Sigmoid colon (tissue), 4 donors: ENCODE results near the gene GRID1.

Source experiments
- CTCF ChIP-seq, 4 experiments: fragments of 450-650 bp in 3 of 4; fragments of 200-600 bp in 1 of 4; IDR thresholded peaks; one replicate each; pipeline ENCODE4 v1.5.1; 2016 to 2019; ENCODE audit warnings: antibody characterized with exemption in 4 of 4, mild to moderate bottlenecking in 3 of 4, moderate library complexity in 2 of 4
- POLR2A ChIP-seq, 2 donors: fragments of 450-650 bp; IDR thresholded peaks; one replicate each; pipeline ENCODE4 v1.6.1; 2016; ENCODE audit warnings: antibody characterized with exemption in 2 of 2, mild to moderate bottlenecking in 2 of 2, moderate library complexity in 2 of 2
- POLR2AphosphoS5 ChIP-seq, 4 donors: sonication (generic); formaldehyde crosslinking; IDR thresholded peaks; one replicate each; pipeline ENCODE4 v1.6.1; 2017; ENCODE audit warnings: antibody characterized with exemption in 4 of 4

DNA sequence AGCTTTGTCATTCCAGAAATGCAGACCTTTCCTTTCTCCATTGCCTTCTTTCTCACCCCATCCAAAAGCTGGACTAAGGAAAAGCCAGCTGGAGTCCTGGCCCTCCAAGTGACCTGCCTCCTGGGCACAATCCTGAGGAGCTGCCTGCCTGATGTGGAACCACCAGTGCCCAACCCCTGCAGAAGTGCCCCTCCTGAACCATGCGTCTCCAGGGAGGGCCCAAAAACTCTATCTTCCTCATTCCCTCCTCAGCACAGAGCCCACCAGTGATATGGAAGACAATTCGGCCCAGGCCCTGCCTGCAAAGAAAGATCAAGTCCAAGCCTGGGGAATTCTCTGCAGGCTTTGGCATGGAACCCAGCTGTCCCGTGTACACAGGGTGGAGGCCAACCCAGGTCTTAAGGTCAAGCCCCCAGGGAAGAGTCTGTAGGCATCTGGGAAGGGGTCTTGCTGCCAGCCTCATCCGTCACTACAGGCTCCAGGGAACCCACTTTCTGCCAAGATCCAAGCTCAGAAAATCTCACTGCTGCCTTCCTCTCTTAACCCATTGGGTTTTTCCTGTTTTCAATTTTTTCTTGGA lies 3.5 kb upstream of the GRID1 start:
- TF ChIP-seq CTCF (IDR thresholded peaks at IDR 0.05) (no peak), POLR2AphosphoS5 (IDR thresholded peaks at IDR 0.05) (no peak), POLR2A (IDR thresholded peaks at IDR 0.05) (no peak)
